Measurements from ENCODE around the gene TNK1.

DNA sequence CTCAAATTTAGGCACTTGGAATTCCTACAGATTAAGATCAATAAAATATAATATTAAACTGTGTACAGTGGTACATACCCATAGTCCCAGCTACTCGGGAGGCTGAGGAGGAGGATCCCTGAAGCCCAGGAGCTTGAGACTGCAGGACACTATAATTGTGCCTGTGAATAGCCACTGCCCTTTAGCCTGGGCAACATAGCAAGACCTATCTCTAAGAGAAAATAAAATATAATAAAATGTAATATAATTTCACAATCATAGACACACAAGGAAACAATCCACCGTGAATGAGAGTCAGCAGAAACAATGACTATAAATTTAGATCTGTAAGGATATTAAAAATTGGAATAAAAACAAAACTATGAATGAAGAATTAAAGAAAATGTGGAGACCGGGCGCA is 10.0 kb upstream of the TNK1 start:
- no peak for TF ChIP-seq CREB1 (CRISPR knock-in tag; IDR thresholded peaks at IDR 0.05; ENCODE audit: low read depth)
- TF ChIP-seq JUNB (IDR thresholded peaks at IDR 0.05; ENCODE audit: unreplicated experiment), result no peak
- TF ChIP-seq, protein P1, sequence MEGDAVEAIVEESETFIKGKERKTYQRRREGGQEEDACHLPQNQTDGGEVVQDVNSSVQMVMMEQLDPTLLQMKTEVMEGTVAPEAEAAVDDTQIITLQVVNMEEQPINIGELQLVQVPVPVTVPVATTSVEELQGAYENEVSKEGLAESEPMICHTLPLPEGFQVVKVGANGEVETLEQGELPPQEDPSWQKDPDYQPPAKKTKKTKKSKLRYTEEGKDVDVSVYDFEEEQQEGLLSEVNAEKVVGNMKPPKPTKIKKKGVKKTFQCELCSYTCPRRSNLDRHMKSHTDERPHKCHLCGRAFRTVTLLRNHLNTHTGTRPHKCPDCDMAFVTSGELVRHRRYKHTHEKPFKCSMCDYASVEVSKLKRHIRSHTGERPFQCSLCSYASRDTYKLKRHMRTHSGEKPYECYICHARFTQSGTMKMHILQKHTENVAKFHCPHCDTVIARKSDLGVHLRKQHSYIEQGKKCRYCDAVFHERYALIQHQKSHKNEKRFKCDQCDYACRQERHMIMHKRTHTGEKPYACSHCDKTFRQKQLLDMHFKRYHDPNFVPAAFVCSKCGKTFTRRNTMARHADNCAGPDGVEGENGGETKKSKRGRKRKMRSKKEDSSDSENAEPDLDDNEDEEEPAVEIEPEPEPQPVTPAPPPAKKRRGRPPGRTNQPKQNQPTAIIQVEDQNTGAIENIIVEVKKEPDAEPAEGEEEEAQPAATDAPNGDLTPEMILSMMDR (conservative IDR thresholded peaks at IDR 0.05; ENCODE audit: low read depth in 2 of 2), result no peak
- no peak for TF ChIP-seq POLR2AphosphoS5 (IDR thresholded peaks at IDR 0.05; ENCODE audit: low read depth)
- TF ChIP-seq ZNF114 (CRISPR knock-in tag; IDR thresholded peaks at IDR 0.05), result no peak
- no peak for TF ChIP-seq EZH2phosphoT487 (IDR thresholded peaks at IDR 0.05; ENCODE audit: unreplicated experiment)
